Renal pelvis (tissue), 4 donors: ENCODE measurements around the gene TRAPPC2. TPM values are rescaled to one million over a fixed set of nuclear protein-coding genes. Genes with fewer than 3 reads are reported as not detected.
"Not testable (repeated sequence)": the region's sequence is repeated elsewhere in the genome, so short reads cannot be mapped to it uniquely, and the experiment has no call there.

Experiments
- DNase-seq: peaks from one replicate; pipeline ENCODE4 v3.0.0-alpha.2; 2013
- polyA plus RNA-seq, 3 donors: library from polyadenylated mRNA; unstranded; fragments of 120-200 nt; gene quantifications; one replicate each; pipeline ENCODE4 v1.2.1, GENCODE V29; 2013; ENCODE audit not compliant: insufficient read length in 3 of 3

TRAPPC2 gene
- polyA plus RNA-seq, 3 donors = 12.4 to 28.6 (median 19.8) TPM

- no peak for DNase-seq
These were observed 32.2 kb downstream of the TRAPPC2 start for GRCh38 chrX:13702111-13702789.

GRCh38 chrX:13700380-13700779 lies 34.0 kb downstream of the TRAPPC2 start:
- no peak for DNase-seq

GRCh38 chrX:13699183-13699826 lies 35.1 kb downstream of the TRAPPC2 start:
- DNase-seq = no peak

- no peak for DNase-seq
These were observed 36.0 kb downstream of the TRAPPC2 start for GRCh38 chrX:13698432-13698831.

GRCh38 chrX:13697976-13698375 lies 36.4 kb downstream of the TRAPPC2 start:
- no peak for DNase-seq

- DNase-seq = no peak
These were observed 37.0 kb downstream of the TRAPPC2 start for GRCh38 chrX:13697455-13697854.

GRCh38 chrX:13695601-13696115 lies 38.8 kb downstream of the TRAPPC2 start:
- DNase-seq = no peak

- DNase-seq = no peak
These were observed 39.4 kb downstream of the TRAPPC2 start for GRCh38 chrX:13694983-13695382.

GRCh38 chrX:13694359-13694758 lies 40.1 kb downstream of the TRAPPC2 start:
- no peak for DNase-seq

GRCh38 chrX:13693341-13693961 lies 41.0 kb downstream of the TRAPPC2 start:
- DNase-seq = no peak

GRCh38 chrX:13692771-13693231 lies 41.6 kb downstream of the TRAPPC2 start:
- no peak for DNase-seq

GRCh38 chrX:13691841-13692371 lies 42.5 kb downstream of the TRAPPC2 start:
- DNase-seq = no peak

- DNase-seq = no peak
These were observed 43.6 kb downstream of the TRAPPC2 start for GRCh38 chrX:13690836-13691235.

- DNase-seq = peak; percentile 19
These were observed 44.6 kb downstream of the TRAPPC2 start for GRCh38 chrX:13689741-13690211.

- peak; percentile 79 for DNase-seq
These were observed 45.3 kb downstream of the TRAPPC2 start, which contains the start of gene RAB9A for GRCh38 chrX:13688958-13689740. RAB9A (plus strand) TSS chrX:13689128; CDS start chrX:13708747, 19,619 bp downstream.

- DNase-seq = no peak
These were observed 45.9 kb downstream of the TRAPPC2 start for GRCh38 chrX:13688384-13688957.

GRCh38 chrX:13687203-13687602 lies 47.2 kb downstream of the TRAPPC2 start:
- no peak for DNase-seq

- DNase-seq = no peak
These were observed 49.2 kb downstream of the TRAPPC2 start for GRCh38 chrX:13685126-13685763.

- no peak for DNase-seq
These were observed 50.1 kb downstream of the TRAPPC2 start for GRCh38 chrX:13684361-13684760.

- DNase-seq = no peak
These were observed 52.8 kb downstream of the TRAPPC2 start for GRCh38 chrX:13681595-13681994.

GRCh38 chrX:13679700-13680099 lies 54.7 kb downstream of the TRAPPC2 start:
- DNase-seq = not testable (repeated sequence)
